ENCODE data around the gene C2orf68. TPM values are rescaled to one million over a fixed set of nuclear protein-coding genes. Genes with fewer than 3 reads are reported as not detected.
A peak's percentile ranks its signal among the peaks of the same experiment; 100 is the strongest.

Gene C2orf68
- total and polyA plus RNA-seq, 12 donors = 11.7 to 48.9 (median 27.5) TPM

DNA sequence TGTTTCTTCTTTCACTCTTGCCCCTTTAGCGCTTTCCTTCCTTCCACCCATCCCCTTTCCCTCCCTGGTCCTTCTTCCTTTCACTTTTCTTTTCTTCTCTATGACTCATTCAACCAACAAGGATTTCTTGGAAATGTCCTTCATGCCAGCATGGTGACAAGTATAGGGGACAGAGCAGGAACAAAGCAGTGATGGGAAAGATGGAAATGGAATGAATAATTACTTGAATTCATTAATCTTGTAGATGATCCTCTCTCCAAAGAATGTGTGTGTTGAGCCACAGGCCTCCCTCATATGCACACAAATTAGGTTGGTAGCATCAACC, 26.1 kb downstream of the C2orf68 start:
- TF ChIP-seq POLR2A (IDR thresholded peaks at IDR 0.05) = no peak
- TF ChIP-seq, protein P1, sequence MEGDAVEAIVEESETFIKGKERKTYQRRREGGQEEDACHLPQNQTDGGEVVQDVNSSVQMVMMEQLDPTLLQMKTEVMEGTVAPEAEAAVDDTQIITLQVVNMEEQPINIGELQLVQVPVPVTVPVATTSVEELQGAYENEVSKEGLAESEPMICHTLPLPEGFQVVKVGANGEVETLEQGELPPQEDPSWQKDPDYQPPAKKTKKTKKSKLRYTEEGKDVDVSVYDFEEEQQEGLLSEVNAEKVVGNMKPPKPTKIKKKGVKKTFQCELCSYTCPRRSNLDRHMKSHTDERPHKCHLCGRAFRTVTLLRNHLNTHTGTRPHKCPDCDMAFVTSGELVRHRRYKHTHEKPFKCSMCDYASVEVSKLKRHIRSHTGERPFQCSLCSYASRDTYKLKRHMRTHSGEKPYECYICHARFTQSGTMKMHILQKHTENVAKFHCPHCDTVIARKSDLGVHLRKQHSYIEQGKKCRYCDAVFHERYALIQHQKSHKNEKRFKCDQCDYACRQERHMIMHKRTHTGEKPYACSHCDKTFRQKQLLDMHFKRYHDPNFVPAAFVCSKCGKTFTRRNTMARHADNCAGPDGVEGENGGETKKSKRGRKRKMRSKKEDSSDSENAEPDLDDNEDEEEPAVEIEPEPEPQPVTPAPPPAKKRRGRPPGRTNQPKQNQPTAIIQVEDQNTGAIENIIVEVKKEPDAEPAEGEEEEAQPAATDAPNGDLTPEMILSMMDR (IDR thresholded peaks at IDR 0.05) = no peak
- no peaks in the 10 kb centered on the region for H3K36me3 ChIP-seq (replicated peaks in 1 of 2)
- peak in 2 of 7 donors; percentile 37 to 38 for DNase-seq
- no peaks in the 10 kb centered on the region for H3K9me3 ChIP-seq (replicated peaks in 1 of 3)
- intact Hi-C loops (cut with DNase I) = no loop called here
- H3K27me3 ChIP-seq = no peaks in the 10 kb centered on the region
- WGBS, 4 donors = 33 to 64% (median 46%) methylated on average over 1 of the region's 1 CpG
- H3K27ac ChIP-seq = peak overlapping the region; percentile 78 to 95 (median 92)
- peaks cover 24 to 68% of the 10 kb centered on the region in 2 donors for H3K4me1 ChIP-seq (replicated peaks in 1 of 2)
- peak overlapping the region in 1 of 4 donors; percentile 78 for H3K4me3 ChIP-seq

DNA sequence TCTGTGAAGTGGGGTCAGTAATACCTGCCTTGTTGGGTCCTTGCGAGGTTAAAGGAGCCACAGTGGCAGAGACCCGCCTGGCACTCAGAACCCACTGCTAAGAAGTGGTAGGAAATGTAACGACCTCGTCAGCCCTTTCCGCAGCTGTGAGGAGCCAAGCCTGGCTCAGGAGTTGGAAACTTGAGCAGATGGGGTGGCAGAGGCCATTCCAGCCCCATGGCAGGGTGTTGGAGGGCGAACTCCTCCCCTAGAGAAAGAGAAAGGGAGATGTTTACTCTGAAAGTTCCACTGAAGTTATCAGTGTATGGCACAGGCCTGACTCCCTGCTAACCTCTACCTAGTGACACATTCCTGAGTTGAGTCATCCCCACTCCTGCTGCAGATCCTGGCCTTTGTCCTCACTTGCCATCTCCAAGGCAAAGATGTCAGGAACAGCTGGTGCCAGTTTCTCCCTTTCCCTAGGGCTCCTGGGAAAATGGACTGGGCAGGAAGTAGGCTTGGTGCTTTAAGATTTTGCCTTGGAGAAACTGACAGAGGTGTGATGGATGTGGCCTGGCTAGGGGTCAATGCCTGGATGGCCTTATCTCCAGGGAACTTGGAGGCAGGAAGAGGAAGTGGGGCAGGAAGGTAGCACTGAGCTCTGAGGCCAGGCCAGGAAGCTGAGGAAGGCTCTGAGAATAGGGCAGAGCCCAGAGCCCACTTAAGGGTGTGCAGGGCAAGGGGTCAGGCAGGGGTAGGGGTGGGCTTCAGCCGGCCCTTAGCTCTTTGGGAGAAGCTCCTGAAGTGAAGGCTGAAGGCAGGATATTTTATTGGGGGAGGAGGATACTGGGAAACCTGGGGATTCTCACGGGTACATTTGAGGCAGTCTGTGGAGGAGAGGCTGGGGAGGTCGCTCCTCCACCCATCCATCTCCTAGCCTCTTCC, 26.7 kb downstream of the C2orf68 start:
- 11 to 22% (median 13%) methylated on average over 5 to 9 of the region's 9 CpGs for WGBS, 4 donors
- Histone ChIP-seq H3K4me3 (peak overlapping the region in 2 of 4 donors; percentile 31 to 78), H3K27ac (peak overlapping the region; percentile 78 to 95 (median 92)), H3K4me1 (replicated peaks in 1 of 2) (peaks cover 24 to 63% of the 10 kb centered on the region in 2 donors), H3K27me3 (no peaks in the 10 kb centered on the region), H3K9me3 (replicated peaks in 1 of 3) (no peaks in the 10 kb centered on the region), H3K36me3 (replicated peaks in 1 of 2) (no peaks in the 10 kb centered on the region)
- peak; percentile 71 to 93 (median 89) for DNase-seq
- intact Hi-C loops (cut with DNase I) = no loop called here
- TF ChIP-seq, protein P1 (IDR thresholded peaks at IDR 0.05) = no peak
- peak in 1 of 2 donors; percentile 82 for TF ChIP-seq POLR2A (IDR thresholded peaks at IDR 0.05)

DNA sequence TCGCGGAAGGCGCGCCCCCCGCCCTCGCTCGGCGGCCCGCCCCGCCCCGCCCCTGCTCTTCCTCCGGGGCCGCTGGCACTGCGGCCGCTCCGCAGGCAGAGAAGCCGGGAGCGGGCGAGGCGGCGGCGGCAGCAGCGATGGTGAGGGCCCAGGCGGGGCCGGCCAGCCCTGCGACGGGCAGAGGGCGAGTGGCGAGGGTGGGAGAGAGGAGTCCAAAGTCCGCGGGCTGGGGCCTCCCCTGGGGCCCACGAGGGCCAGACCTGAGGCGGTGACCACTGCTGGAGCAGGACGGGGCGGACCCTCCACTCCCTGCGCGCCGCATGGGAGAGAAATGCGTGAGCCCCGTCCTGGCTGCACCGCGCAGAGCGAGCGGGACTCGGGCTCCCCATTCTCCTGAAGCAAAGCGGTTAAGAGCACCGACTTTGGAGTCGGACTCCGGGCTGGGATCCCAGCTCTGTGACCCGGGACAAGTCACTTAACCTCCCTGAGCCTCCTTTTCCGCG, 27.5 kb downstream of the C2orf68 start, which contains the start of gene VAMP5:
Gene VAMP5 (plus strand): TSS at position 78 of the 503 bp plus-strand sequence. CDS start 60 bp downstream, at position 138.
- no peaks in the 10 kb centered on the region for H3K27me3 ChIP-seq
- peak within 1 kb of the TSS; percentile 78 to 95 (median 92) for H3K27ac ChIP-seq
- TF ChIP-seq, protein P1 (IDR thresholded peaks at IDR 0.05) = no peak
- peak; percentile 25 to 52 for TF ChIP-seq POLR2A (IDR thresholded peaks at IDR 0.05)
- no peaks in the 10 kb centered on the region for H3K36me3 ChIP-seq (replicated peaks in 1 of 2)
- H3K9me3 ChIP-seq (replicated peaks in 1 of 3) = no peaks in the 10 kb centered on the region
- DNase-seq = peak in 3 of 7 donors; percentile 39 to 42 (median 40)
- 1 to 5% (median 2%) methylated on average over 21 to 52 of the region's 52 CpGs; no CpG with 5 or more reads in 1 of the 4 donors for WGBS, 4 donors
- intact Hi-C loops (cut with DNase I) = no loop called here
- H3K4me3 ChIP-seq = peak within 1 kb of the TSS in 2 of 4 donors; percentile 31 to 78
- H3K4me1 ChIP-seq (replicated peaks in 1 of 2) = peaks cover 24 to 56% of the 10 kb centered on the region in 2 donors

DNA sequence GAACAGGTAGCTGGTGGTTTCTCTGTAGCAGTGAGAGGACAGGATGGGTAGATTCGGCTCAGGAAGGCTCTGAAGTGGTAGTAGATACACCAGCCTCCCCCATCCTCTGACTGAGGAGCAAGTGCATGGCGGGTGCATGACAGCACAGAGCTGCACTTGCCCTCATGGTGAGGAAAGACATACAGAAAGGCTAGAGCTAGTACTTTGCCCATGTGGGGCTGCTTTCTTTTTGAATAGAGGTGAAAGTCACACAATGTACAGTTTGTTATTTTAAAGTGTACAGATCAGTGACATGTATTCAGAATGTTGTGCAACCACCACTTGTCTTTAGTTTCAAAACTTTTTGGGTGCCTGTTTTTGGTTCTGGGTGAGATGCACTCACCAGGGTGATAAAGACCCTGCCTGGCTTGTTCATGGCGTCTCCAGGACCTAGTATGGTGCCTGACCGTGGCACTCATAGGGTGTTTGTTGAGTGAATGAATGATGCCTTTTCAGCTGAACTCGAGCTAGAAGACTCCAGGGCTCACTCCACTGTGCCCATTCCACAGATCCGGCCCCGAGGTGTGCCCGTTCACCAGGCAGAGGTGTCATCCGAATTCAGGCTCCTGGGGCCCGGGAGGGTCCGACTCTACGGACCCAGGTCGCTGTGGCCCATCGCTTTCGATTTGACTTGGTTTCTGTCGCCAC, 28.1 kb downstream of the C2orf68 start:
- Histone ChIP-seq H3K27me3 (no peaks in the 10 kb centered on the region), H3K4me1 (replicated peaks in 1 of 2) (peaks cover 24 to 50% of the 10 kb centered on the region in 2 donors), H3K9me3 (replicated peaks in 1 of 3) (no peaks in the 10 kb centered on the region), H3K4me3 (peak overlapping the region in 2 of 4 donors; percentile 31 to 78), H3K36me3 (replicated peaks in 1 of 2) (no peaks in the 10 kb centered on the region), H3K27ac (peak overlapping the region in 4 of 5 donors; percentile 88 to 95 (median 92))
- 20 to 66% (median 23%) methylated on average over 5 to 16 of the region's 16 CpGs for WGBS, 4 donors
- DNase-seq = no peak
- intact Hi-C loops (cut with DNase I) = no loop called here
- no peak for TF ChIP-seq POLR2A (IDR thresholded peaks at IDR 0.05)
- TF ChIP-seq, protein P1 (IDR thresholded peaks at IDR 0.05) = no peak

All from adrenal gland (tissue), 12 donors.